GM12878 (cell line): Measurements from ENCODE around the gene CYSLTR2. TPM values are rescaled to one million over a fixed set of nuclear protein-coding genes. Genes with fewer than 3 reads are reported as not detected.

Experiments
- ATAC-seq: fragments of 200-7000 bp; cut with Tn5 transposase; 3 replicates; pipeline ENCODE4 v1.9.1; 2020; ENCODE audit warnings: mild to moderate bottlenecking, moderate library complexity
- BruUV-seq: library from RNA; stranded (reverse); fragments of 400-500 nt; replicated peaks from 2 replicates; lab custom pipeline; 2021; lab: Mats Ljungman, UMichigan
- CTCF ChIA-PET: fragments of 300-600 bp; sonication (Branson Sonifier 250); formaldehyde crosslinking; extraction: SDS; loops from one replicate; lab custom pipeline; 2021; ENCODE audit warnings: inconsistent platforms; lab: Yijun Ruan, JAX
- POLR2A ChIA-PET: fragments of 350-600 bp; formaldehyde crosslinking; extraction: SDS; loops from one replicate; lab custom pipeline; 2021; ENCODE audit warnings: inconsistent platforms; lab: Charles Lee
- RAD21 ChIA-PET: fragments of 300-600 bp; sonication (Branson Sonifier 250); formaldehyde crosslinking; loops from one replicate; lab custom pipeline; 2023; ENCODE audit warnings: antibody characterized with exemption; ENCODE audit not compliant: unreplicated experiment; lab: Charles Lee
- SMC1A ChIA-PET: fragments of 300-600 bp; sonication (Branson Sonifier 250); formaldehyde crosslinking; loops from one replicate; lab custom pipeline; 2023; ENCODE audit not compliant: unreplicated experiment, uncharacterized antibody; lab: Charles Lee
- DNase-seq: peaks from one replicate; pipeline ENCODE4 v3.0.0-alpha.2; 2011; ENCODE audit warnings: low read depth, low spot score
- FAIRE-seq: peaks from 3 replicates; lab custom pipeline; 2011; peaks lifted over from hg19 to GRCh38; lab: Jason Lieb, UNC
- H2AFZ ChIP-seq: 2 replicates; pipeline ENCODE4 v1.6.0; 2011; ENCODE audit warnings: low read depth, low read length, control low read depth; ENCODE audit not compliant: control insufficient read depth
- H3K27ac ChIP-seq: 2 replicates; pipeline ENCODE4 v1.5.1; 2011; ENCODE audit warnings: control low read depth; ENCODE audit not compliant: control insufficient read depth, insufficient read depth
- H3K27me3 ChIP-seq, 2 experiments: replicated peaks in 1 of 2; 2 replicates each; pipeline versions ENCODE4 v1.6.0 to v1.6.1; 2011; ENCODE audit warnings: low read length in 1 of 2; ENCODE audit not compliant: control insufficient read depth in 2 of 2, insufficient read depth in 2 of 2
- H3K36me3 ChIP-seq, 2 experiments: 2 replicates each; pipeline ENCODE4 v1.5.1; 2011; ENCODE audit warnings: low read length in 1 of 2; ENCODE audit not compliant: control insufficient read depth in 2 of 2, insufficient read depth in 2 of 2
- H3K4me1 ChIP-seq: 2 replicates; pipeline ENCODE4 v1.6.1; 2011; ENCODE audit warnings: mild to moderate bottlenecking, low read length, moderate library complexity, mixed read lengths; ENCODE audit not compliant: control insufficient read depth, insufficient read depth
- H3K4me2 ChIP-seq: 2 replicates; pipeline ENCODE4 v1.6.0; 2011; ENCODE audit warnings: control low read depth; ENCODE audit not compliant: control insufficient read depth, insufficient read depth
- H3K4me3 ChIP-seq: fragments of 200-600 bp; sonication (generic); 2 replicates; pipeline ENCODE4 v1.5.1; 2016
- H3K79me2 ChIP-seq: 2 replicates; pipeline ENCODE4 v1.6.0; 2011; ENCODE audit warnings: low read length; ENCODE audit not compliant: control insufficient read depth, insufficient read depth
- H3K9ac ChIP-seq: 2 replicates; pipeline ENCODE4 v1.8.0; 2011; ENCODE audit warnings: low read length, control low read depth, mixed read lengths; ENCODE audit not compliant: control insufficient read depth, insufficient read depth
- H3K9me3 ChIP-seq: replicated peaks from 3 replicates; pipeline ENCODE4 v1.5.1; 2011; ENCODE audit warnings: mild to moderate bottlenecking, low read length; ENCODE audit not compliant: control insufficient read depth, insufficient read depth
- H4K20me1 ChIP-seq: 2 replicates; pipeline ENCODE4 v1.6.0; 2011; ENCODE audit not compliant: control insufficient read depth, insufficient read depth
- ETV6 ChIP-seq, 2 experiments: fragments of 450-650 bp in 1 of 2; IDR thresholded peaks in 1 of 2; conservative IDR thresholded peaks in 1 of 2; 2 replicates each; pipeline ENCODE4 v1.6.1; 2014; ENCODE audit warnings: antibody characterized with exemption in 1 of 2, borderline replicate concordance in 1 of 2, low read depth in 1 of 2, mild to moderate bottlenecking in 1 of 2, moderate library complexity in 1 of 2
- HCFC1 ChIP-seq: fragments of 150-350 bp; IDR thresholded peaks from 2 replicates; pipeline ENCODE4 v1.6.1; 2014; ENCODE audit warnings: low read length
- IRF4 ChIP-seq: IDR thresholded peaks from 2 replicates; pipeline ENCODE4 v1.6.1; 2011; ENCODE audit warnings: low read depth, low read length
- MXI1 ChIP-seq: fragments of 150-350 bp; IDR thresholded peaks from 2 replicates; pipeline ENCODE4 v1.6.1; 2011; ENCODE audit warnings: low read depth, mild to moderate bottlenecking, inconsistent platforms, low read length, improper control_type of control experiment
- MYC ChIP-seq: IDR thresholded peaks from 2 replicates; pipeline ENCODE4 v1.6.1; 2011; ENCODE audit warnings: mild to moderate bottlenecking, low read length, moderate library complexity, inconsistent platforms; ENCODE audit not compliant: insufficient read depth, insufficient replicate concordance, insufficient read length, severe bottlenecking
- RCOR1 ChIP-seq: conservative IDR thresholded peaks from 2 replicates; pipeline ENCODE4 v1.6.1; 2012; ENCODE audit warnings: low read depth, low read length, improper control_type of control experiment
- TBL1XR1 ChIP-seq: IDR thresholded peaks from 2 replicates; pipeline ENCODE4 v1.6.1; 2012; ENCODE audit warnings: low read depth, low read length, improper control_type of control experiment
- YY1 ChIP-seq: IDR thresholded peaks from 2 replicates; pipeline ENCODE4 v1.6.1; 2011; ENCODE audit warnings: low read depth, mild to moderate bottlenecking, low read length
- ZSCAN29 ChIP-seq: fragments of 450-650 bp; IDR thresholded peaks from 2 replicates; pipeline ENCODE4 v1.6.1; 2017; ENCODE audit warnings: mild to moderate bottlenecking, moderate library complexity
- WGBS: methylation state at CpG from one replicate; pipeline ENCODE4 v1.1.6; 2016; ENCODE audit warnings: low lambda C conversion rate; ENCODE audit not compliant: insufficient replicate concordance, insufficient coverage; ENCODE audit errors: missing lambda C conversion rate; 5-methylcytosine and 5-hydroxymethylcytosine counted together
- in situ Hi-C: fragments of 300-500 bp; cut with MboI; formaldehyde crosslinking; loops from 9 replicates; pipeline ENCODE4 v1.14.3; 2018; ENCODE audit warnings: mixed read lengths
- intact Hi-C: fragments of 100-400 bp; cut with micrococcal nuclease; formaldehyde crosslinking; loops from one replicate; pipeline ENCODE4 v1.14.2; 2022; ENCODE audit not compliant: unreplicated experiment
- polyA plus RNA-seq, 11 experiments: library from polyadenylated mRNA; depleted of rRNA in 4 of 11; unstranded in 6 of 11; stranded (reverse) in 5 of 11; fragments of >200 nt; fragmentation: Nextera tagmentation in 4 of 11; fragmentation: Illumina TruSeq in 1 of 11; extraction: Ambion mirVana in 4 of 11; extraction: Trizol in 1 of 11; gene quantifications; 1 replicate in 1 of 11; 2 replicates in 10 of 11; pipeline versions ENCODE4 v1.2.1 to v1.2.3, GENCODE V29; 2011 to 2016; ENCODE audit warnings: inconsistent platforms in 2 of 11, missing spikeins in 2 of 11, low read depth in 1 of 11
- total RNA-seq, 4 experiments: library from RNA; depleted of rRNA in 3 of 4; stranded (reverse); fragments of >200 nt in 3 of 4; fragmentation: Illumina TruSeq in 1 of 4; extraction: Trizol in 1 of 4; gene quantifications; 2 replicates each; pipeline versions ENCODE4 v1.2.1 to v1.2.3, GENCODE V29; 2013 to 2021
- TF ChIP-seq, protein P1 (sequence below): IDR thresholded peaks from 2 replicates; pipeline ENCODE4 v1.6.1; 2012; ENCODE audit warnings: improper control_type of control experiment, low read depth, low read length; ENCODE audit not compliant: insufficient replicate concordance

Gene CYSLTR2
- total and polyA plus RNA-seq, 10 of the 15 experiments (the other 5 are each of a cell fraction or from before 2014, with no cell fraction given): 0.02 to 0.08 (median 0.03) TPM; not detected in 5

DNA sequence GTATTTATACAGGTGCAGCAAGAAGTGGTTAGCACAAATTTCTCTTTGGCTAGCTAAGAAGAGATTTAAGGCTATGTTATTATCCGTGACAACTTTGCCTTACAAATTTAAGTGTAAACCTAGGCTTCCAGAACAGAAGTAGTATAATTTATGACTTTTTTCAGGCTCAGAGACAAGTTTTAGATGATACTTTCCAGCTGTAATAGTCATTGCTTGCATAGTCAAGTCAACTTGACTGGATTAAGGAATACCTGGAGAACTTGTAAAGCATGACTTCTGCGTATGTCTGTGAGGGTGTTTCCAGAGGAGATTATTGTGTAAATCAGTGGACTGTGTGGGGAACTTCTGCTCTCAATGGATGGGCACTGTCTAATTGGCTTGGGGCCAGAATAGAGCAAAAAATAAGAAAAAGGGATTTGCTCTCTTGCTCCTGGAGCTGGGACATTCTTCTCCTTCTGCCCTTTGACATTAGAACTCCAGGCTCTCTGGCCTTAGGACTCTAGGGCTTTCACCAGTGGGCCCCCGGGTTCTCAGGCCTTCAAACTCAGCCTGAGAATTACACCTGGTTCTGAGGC is 33.0 kb downstream of the CYSLTR2 start:
- SMC1A ChIA-PET: no interaction called here
- Histone ChIP-seq H3K36me3 (no peaks in the 10 kb centered on the region), H3K4me2 (no peak overlapping the region)
- no TSS peak for BruUV-seq
- TF ChIP-seq, protein P1, sequence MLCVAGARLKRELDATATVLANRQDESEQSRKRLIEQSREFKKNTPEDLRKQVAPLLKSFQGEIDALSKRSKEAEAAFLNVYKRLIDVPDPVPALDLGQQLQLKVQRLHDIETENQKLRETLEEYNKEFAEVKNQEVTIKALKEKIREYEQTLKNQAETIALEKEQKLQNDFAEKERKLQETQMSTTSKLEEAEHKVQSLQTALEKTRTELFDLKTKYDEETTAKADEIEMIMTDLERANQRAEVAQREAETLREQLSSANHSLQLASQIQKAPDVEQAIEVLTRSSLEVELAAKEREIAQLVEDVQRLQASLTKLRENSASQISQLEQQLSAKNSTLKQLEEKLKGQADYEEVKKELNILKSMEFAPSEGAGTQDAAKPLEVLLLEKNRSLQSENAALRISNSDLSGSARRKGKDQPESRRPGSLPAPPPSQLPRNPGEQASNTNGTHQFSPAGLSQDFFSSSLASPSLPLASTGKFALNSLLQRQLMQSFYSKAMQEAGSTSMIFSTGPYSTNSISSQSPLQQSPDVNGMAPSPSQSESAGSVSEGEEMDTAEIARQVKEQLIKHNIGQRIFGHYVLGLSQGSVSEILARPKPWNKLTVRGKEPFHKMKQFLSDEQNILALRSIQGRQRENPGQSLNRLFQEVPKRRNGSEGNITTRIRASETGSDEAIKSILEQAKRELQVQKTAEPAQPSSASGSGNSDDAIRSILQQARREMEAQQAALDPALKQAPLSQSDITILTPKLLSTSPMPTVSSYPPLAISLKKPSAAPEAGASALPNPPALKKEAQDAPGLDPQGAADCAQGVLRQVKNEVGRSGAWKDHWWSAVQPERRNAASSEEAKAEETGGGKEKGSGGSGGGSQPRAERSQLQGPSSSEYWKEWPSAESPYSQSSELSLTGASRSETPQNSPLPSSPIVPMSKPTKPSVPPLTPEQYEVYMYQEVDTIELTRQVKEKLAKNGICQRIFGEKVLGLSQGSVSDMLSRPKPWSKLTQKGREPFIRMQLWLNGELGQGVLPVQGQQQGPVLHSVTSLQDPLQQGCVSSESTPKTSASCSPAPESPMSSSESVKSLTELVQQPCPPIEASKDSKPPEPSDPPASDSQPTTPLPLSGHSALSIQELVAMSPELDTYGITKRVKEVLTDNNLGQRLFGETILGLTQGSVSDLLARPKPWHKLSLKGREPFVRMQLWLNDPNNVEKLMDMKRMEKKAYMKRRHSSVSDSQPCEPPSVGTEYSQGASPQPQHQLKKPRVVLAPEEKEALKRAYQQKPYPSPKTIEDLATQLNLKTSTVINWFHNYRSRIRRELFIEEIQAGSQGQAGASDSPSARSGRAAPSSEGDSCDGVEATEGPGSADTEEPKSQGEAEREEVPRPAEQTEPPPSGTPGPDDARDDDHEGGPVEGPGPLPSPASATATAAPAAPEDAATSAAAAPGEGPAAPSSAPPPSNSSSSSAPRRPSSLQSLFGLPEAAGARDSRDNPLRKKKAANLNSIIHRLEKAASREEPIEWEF: no peak
- TF ChIP-seq TBL1XR1 (no peak), IRF4 (no peak), MXI1 (no peak), ZSCAN29 (no peak), YY1 (no peak), ETV6 (conservative IDR thresholded peaks at IDR 0.05 in 1 of 2, IDR thresholded peaks at IDR 0.05 in 1 of 2; ENCODE audit: borderline replicate concordance in 1 of 2, low read depth in 1 of 2) (no peak), MYC (no peak), RCOR1 (no peak), HCFC1 (no peak)
- TF ChIP-seq, all 136 proteins: peak for 0
- ChIA-PET RAD21 (no interaction called here), CTCF (no interaction called here), POLR2A (no interaction called here)
- H3K27me3 ChIP-seq: no peaks in the 10 kb centered on the region; a peak in 1 of 4 replicates
- in situ Hi-C loops: no loop called here
- no peaks in the 10 kb centered on the region for H4K20me1 ChIP-seq
- no peak overlapping the region for H3K9ac ChIP-seq
- ATAC-seq: no peak
- FAIRE-seq: no peak
- 43% methylated on average over 3 of the region's 3 CpGs for WGBS
- H3K27ac ChIP-seq: no peak overlapping the region
- no peaks in the 10 kb centered on the region for H3K4me1 ChIP-seq
- no peak overlapping the region for H2AFZ ChIP-seq
- intact Hi-C loops: no loop called here
- H3K9me3 ChIP-seq: no peaks in the 10 kb centered on the region
- DNase-seq: no peak
- no peaks in the 10 kb centered on the region for H3K79me2 ChIP-seq
- H3K4me3 ChIP-seq: no peak overlapping the region
